Osteocyte (in vitro differentiated cells): ENCODE results near the gene GSTCD. TPM values are rescaled to one million over a fixed set of nuclear protein-coding genes. Genes with fewer than 3 reads are reported as not detected.

Source experiments
- DNase-seq: peaks from one replicate; pipeline ENCODE4 v3.0.0; 2021; ENCODE audit warnings: mixed read lengths; ENCODE audit not compliant: unreplicated experiment; ENCODE audit errors: extremely low spot score
- H3K27ac Mint-ChIP-seq: one replicate; pipeline ENCODE4 v1.8.0; 2021; ENCODE audit warnings: mild to moderate bottlenecking, mixed read lengths; ENCODE audit not compliant: unreplicated experiment
- H3K27me3 Mint-ChIP-seq: one replicate; pipeline ENCODE4 v1.8.0; 2021; ENCODE audit warnings: mixed read lengths; ENCODE audit not compliant: unreplicated experiment
- H3K36me3 Mint-ChIP-seq: one replicate; pipeline ENCODE4 v1.8.0; 2021; ENCODE audit warnings: mixed read lengths; ENCODE audit not compliant: unreplicated experiment
- H3K4me1 Mint-ChIP-seq: one replicate; pipeline ENCODE4 v1.8.0; 2021; ENCODE audit warnings: mixed read lengths; ENCODE audit not compliant: unreplicated experiment
- H3K4me3 Mint-ChIP-seq: one replicate; pipeline ENCODE4 v1.8.0; 2021; ENCODE audit warnings: mild to moderate bottlenecking, moderate library complexity, mixed read lengths; ENCODE audit not compliant: unreplicated experiment
- H3K9me3 Mint-ChIP-seq: one replicate; pipeline ENCODE4 v1.8.0; 2021; ENCODE audit warnings: mixed read lengths; ENCODE audit not compliant: unreplicated experiment
- CTCF ChIP-seq: fragments of 200-600 bp; sonication (generic); IDR thresholded peaks from 2 replicates; pipeline ENCODE4 v1.5.0; 2021; ENCODE audit warnings: antibody characterized with exemption, mild to moderate bottlenecking, moderate library complexity
- total RNA-seq: library from RNA; stranded (reverse); gene quantifications from 2 replicates; pipeline ENCODE4 v1.2.1, GENCODE V29; 2021

Gene GSTCD
- total RNA-seq, 1 donor from 2014 or later, result 8.1 TPM

GRCh38 chr4:105875233-105875632 lies 166.6 kb downstream of the GSTCD start:
- Mint-ChIP-seq H3K27ac (no peak overlapping the region), H3K4me3 (no peak overlapping the region), H3K4me1 (no peaks in the 10 kb centered on the region), H3K36me3 (no peaks in the 10 kb centered on the region), H3K9me3 (no peaks in the 10 kb centered on the region), H3K27me3 (peaks cover 24% of the 10 kb centered on the region)
- no peak for DNase-seq
- no peak for TF ChIP-seq CTCF

DNA sequence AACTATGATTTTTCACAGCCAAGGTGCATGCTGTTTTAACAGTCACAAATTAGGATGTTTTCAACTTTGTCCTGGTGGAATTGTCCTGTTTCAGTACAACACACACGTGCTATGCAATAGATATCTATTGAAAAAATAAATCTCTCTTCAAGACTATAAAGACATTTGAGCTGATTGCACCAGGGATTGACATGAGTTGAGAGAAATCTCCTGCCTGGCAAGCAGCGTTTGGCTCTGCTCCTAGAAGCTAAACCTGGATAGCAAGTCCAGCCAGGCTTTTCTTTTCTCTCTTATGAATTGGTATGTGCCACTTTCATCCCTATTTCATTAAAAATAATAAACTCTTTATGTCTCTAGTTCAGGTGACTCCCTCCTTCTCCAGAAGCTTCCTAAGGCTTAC lies 170.1 kb downstream of the GSTCD start:
- no peak for TF ChIP-seq CTCF
- Mint-ChIP-seq H3K9me3 (no peaks in the 10 kb centered on the region), H3K36me3 (no peaks in the 10 kb centered on the region)

GRCh38 chr4:105887508-105887907 lies 178.9 kb downstream of the GSTCD start:
- no peaks in the 10 kb centered on the region for H3K4me1 Mint-ChIP-seq
- H3K27me3 Mint-ChIP-seq, result peaks cover 50% of the 10 kb centered on the region
- H3K27ac Mint-ChIP-seq, result no peak overlapping the region

More for the DNA sequence above, 170.1 kb downstream of the GSTCD start:
- H3K4me3 Mint-ChIP-seq, result no peak overlapping the region
- peaks cover 24% of the 10 kb centered on the region for H3K27me3 Mint-ChIP-seq
- no peaks in the 10 kb centered on the region for H3K4me1 Mint-ChIP-seq
- DNase-seq, result no peak
- H3K27ac Mint-ChIP-seq, result no peak overlapping the region

GRCh38 chr4:105894660-105895582 lies 186.3 kb downstream of the GSTCD start, which contains the start of gene NPNT:
Gene NPNT (plus strand): TSS chr4:105895471. CDS start chr4:105895653, 182 bp downstream.
- no peaks in the 10 kb centered on the region for H3K36me3 Mint-ChIP-seq
- H3K4me1 Mint-ChIP-seq, result peaks cover 14% of the 10 kb centered on the region
- H3K27me3 Mint-ChIP-seq, result peaks cover 89% of the 10 kb centered on the region
- no peak for DNase-seq
- TF ChIP-seq CTCF, result no peak
- no peaks in the 10 kb centered on the region for H3K9me3 Mint-ChIP-seq
- no peak within 1 kb of the TSS for H3K27ac Mint-ChIP-seq
- H3K4me3 Mint-ChIP-seq, result peak within 1 kb of the TSS; percentile 68

More at GRCh38 chr4:105887508-105887907, 178.9 kb downstream of the GSTCD start:
- DNase-seq, result no peak
- Mint-ChIP-seq H3K36me3 (no peaks in the 10 kb centered on the region), H3K4me3 (no peak overlapping the region), H3K9me3 (no peaks in the 10 kb centered on the region)
- no peak for TF ChIP-seq CTCF
